Stimulated activated CD4-positive, alpha-beta T cell treated with anti-CD3 and anti-CD28 coated beads, Interleukin-15, amount 100 ng/mL, for 1 hour (primary cell): Measurements from ENCODE around the gene KCNJ12.
"Not testable (repeated sequence)": the region's sequence is repeated elsewhere in the genome, so short reads cannot be mapped to it uniquely, and the experiment has no call there.

Source experiments
- DNase-seq, 2 donors: peaks; one replicate each; pipeline ENCODE4 v3.0.0-alpha.2; 2020; ENCODE audit warnings: low read depth in 1 of 2, low spot score in 1 of 2

Gene KCNJ12

DNA sequence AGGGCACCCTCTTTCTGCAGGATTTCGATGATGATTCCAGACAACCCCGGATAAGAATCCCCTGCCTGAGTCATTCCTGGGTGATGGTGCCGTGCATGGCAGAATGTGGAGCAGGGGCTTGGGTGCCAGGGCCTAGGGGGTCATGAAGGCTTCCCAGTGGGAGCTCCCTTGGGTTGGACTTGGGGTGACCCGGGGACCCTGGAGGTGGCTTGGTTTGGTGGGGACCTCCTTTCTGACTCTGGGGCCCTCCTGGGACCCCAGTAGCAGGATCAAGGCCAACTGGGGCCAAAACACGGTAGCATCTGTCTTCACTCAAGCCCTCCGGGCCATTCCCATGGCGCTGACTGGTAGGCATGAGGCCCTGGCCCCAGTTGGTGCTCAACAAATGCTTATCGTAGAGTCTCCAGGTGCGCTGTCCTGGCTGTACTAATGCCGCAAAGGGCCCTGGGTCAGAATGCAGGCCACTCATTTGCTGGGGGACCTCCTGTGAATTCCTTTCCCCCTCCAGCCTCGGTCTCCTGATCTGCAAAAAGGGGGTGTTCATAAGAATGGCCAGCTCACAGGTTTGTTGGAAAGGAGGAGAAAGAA is 44.4 kb downstream of the KCNJ12 start:
- not testable (repeated sequence) for DNase-seq

DNA sequence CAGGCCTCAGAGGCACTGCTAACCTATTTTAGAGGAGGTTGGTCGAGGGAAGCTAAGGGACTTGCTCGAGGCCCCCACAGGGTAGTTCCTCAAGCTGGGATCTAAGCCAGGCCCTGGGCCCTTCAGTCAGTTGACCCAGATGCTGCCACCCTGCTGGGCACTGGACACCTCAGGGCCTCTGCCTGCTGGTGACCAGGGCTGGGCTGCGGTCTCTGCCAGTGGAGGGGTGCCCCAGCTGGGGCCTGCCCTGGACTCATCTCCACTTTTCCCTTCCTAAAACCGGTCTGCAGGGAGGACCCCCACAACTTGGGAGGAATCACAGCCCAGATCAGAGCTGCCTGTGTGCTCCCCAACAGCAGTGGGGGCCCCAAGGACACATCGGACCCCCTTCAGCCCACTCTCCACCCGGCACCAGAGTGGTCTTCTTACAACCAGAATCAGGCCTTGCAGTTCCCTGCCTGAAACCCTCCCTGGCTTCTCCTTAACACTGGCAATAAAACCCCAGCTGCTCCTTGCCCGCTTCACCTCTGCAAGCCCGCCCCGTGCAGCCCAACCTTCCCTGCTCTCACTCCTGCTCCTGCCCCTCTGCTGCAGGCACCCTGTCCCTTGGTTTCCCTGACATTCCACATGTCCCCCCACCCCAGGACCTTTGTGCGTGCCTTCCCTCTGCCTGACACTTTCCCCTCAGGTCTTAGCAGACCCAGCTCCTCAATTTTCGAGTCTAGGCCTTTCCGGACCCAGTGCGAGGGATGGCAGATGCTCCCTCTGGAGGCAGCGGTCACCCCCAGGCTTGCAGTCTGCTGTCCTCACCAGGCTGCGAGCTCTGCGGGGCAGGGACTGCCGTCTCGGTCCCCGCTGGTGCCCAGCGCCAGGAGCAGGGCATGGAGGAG is 45.5 kb downstream of the KCNJ12 start:
- not testable (repeated sequence) for DNase-seq

DNA sequence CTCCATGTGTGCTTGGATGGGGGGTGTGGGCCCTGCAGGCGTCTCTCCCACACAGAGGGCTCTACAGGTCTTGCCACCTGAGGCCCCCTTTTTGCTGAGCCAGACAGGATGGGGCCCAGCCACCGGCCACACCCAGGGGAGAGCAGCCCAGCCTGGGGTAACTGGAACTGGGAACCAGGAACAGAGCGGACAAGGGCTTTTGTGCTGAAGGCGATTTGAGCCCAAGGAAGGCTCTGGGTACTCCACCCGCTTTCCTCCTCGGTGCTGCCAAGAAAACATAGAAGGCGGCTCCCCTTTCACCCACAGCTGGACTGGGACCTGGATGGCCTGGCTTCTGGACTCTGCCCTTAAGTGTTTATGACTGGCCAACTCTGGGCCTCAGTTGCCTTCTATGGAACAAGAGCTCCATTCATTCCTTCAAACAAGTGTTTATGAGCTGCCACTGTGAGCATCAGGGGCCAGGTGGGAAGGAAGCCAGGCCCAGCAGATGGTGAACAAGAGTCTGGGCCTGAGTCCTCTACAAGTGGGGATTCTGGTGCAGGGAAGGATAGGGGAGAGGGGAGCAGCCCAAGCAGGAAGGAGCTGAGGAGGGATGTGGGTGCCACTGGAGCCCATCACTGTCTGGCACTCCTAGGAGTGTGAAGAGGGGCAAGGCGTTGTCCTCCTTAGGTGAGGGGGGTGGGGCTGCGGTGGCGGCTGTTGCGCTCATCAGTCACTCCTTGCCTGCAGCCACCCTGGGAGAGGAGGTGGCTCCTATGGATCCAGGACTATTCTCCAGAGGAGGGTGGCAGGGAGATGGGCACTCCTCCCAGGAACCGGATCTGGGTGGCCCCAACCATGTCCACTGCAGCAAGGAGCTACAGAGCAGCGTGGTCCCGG is 46.4 kb downstream of the KCNJ12 start:
- DNase-seq, result not testable (repeated sequence)

DNA sequence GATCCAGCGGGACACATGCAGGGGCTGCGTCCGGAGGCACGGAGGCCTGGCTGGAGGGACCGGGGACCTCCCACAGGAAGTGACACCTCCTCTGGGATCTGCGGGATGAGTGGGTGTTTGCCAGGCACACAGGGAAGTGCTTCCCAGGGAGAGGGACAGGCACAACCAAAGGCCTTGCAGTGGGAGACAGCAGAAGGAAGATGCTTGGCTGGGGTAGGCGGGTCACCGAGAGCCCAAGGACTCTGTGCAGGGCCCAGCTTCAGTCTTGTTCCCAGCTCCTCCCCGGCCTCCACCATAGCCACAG is 47.0 kb downstream of the KCNJ12 start:
- DNase-seq, result not testable (repeated sequence)

DNA sequence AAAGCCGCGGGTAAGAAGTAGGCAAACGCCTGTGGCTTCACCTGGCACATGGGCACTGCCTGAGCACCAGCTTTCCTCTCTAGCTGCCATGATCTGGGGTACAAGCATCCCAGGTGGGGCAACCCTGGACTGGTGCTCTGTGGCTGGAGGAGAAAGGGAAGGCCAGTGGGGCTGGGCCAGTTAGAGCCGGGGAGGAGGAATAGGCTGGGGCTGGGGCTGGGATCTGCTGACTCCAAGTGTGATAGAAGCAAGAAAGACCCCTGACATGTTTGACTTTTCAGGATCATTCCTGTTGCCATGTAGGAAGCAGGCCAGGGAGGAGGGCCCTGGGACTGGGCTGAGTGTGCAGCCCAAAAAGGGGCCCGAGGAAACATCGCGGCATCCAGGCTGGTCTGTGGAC is 48.5 kb downstream of the KCNJ12 start:
- not testable (repeated sequence) for DNase-seq

DNA sequence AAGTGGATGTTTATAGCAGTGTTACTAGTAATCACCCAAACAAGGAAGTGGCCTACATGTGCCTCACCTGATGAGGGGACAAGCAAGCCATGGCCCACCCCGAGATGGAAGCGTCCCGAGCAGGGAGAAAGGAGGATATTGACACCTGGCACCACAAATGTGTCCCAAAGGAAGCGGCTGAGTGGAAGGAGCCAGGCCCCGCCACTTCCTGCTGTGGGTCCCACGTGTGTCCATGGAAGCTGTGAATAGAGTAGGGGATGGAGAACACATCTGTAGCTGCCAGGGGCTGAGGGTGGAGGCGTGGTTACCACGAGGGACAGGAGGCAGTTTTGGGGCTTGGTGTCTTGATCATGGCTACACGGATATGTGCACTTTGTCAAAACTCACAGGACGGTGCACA is 49.2 kb downstream of the KCNJ12 start:
- DNase-seq, result no peak

DNA sequence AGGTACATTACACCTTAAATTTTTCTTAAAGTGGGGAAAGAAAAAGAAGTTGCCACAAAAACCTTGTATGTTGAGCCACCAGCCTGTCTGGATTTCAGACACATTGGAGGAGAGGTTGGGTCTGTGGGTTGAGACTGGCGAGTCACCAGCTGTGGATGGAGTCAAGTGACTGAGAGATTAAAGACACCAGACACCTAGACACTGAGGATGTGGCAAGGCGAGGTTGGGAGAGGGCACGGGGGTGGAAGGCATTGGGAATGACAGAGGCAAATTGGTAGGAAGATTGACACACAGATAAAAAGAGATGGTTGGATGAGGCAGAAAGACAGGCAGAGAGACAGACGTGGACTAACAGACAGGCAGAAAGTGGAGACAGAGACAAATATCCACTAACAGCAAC is 49.6 kb downstream of the KCNJ12 start:
- DNase-seq, result no peak

DNA sequence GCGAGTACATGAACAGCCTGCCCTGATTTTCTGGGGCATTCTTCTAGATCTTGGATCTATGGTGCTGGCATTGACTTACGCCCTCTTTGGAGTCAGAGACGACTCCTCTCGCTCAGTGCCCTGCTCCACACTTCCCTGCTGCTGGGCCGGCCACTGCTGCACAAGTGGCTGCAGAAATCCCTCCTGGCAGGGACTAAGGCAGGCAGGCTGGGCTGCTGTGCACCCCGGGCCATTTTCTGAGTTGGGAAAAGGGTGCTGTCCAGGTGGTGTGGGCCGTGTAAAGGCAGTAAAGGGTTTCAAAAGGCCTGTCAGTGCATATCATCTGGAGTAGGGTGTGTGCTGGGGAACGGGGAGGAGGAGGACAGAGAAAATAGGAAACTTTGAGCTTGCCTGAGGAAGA is 50.1 kb downstream of the KCNJ12 start:
- not testable (repeated sequence) for DNase-seq

DNA sequence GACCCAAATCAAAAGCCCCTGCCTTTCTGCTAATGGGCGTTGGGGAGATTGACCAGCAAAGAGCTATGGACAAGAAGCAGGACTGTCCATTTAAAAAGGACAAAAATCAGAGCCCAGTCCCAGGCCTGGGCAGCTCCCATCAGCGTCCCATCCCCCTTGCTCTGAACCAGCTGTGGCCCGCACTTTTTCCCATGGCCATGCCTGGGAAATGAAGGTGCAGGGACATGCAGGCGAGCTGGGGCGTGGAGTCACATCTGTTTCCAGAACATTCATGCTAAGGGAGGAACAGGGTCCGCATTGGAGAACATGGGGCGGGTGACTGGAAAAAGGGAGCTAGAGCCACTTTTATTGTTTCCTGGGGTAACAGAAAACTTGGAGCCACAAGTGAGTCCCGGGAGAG is 50.7 kb downstream of the KCNJ12 start:
- not testable (repeated sequence) for DNase-seq

DNA sequence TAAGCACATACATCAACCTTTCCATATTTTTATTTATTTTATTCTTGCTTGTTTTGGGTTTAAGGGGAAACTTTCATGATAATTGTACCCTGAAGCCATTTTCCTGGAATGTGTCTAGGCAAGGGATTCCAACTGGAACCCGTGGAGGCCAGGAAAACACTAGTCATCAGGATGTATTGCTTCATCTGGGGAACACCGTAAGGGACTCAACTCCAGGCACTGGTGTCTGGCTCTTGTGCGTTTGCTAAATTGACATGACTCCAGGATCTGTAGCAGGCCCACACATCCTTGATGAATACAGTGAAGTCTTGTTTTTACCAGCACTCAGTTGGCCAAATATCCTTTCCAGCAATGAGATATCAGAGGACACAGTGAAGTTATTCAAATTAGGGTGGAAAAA is 51.6 kb downstream of the KCNJ12 start:
- not testable (repeated sequence) for DNase-seq

DNA sequence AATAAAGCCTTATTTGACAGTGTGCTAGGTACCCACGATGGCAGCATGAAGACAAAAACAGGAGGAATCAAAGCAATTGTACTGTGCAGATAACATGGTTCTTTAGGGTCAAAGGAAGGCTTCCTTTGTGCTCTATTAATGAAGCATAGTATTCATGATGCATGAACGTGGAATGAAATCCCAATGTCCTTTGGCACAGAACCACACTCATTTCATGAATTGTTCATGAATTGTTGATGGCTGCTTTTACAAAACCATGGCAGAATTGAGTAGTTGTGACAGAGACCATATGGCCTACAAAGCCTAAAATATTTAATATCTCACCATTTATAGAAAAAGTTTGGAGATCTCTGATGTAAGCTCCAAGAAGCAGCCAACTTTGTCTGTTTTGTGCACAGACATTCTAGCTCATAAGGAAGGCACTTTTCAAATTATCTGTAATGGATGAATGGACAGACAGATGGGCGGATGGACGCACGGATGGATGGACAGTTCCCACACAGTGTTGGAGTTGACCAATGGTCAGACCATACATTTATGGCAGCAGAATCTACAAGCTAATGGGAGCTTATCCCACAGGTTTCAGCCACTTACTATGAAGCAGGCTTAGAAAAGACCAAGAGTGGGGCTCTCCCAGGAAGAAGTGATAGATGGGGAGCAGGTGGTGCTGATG is 52.7 kb downstream of the KCNJ12 start:
- not testable (repeated sequence) for DNase-seq

DNA sequence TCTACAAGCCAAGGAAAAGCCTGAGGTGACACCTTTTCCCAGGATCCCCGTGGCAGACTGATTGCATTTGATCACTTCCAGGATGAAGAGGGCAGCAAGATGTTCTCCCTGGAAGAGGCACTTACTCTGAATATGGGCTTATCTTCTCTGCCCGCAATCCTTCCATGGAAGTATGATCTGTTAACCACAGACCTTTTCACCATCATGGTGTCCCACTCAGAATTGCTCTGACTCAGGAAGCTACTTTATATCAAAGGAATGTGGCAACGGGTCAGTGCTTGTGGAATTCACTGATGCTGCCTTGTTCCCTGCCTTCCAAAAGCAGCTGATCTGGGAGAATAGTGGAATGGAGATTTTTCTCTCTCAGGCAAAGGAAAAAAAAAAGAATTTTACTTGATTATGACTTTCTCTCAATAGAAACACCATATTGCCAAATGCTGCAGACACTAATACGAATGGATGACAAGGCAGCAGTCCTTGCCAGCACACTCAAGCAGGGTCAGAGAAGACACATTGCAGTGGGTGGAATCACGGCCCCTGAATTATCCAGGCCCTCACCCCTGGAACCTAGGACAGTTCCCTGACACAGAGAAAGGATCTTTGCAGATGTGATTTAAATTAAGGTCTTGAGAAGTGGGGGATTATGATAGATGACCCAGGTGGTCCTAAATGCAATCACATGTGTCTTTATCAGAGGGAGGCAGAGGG is 53.9 kb downstream of the KCNJ12 start:
- DNase-seq, result not testable (repeated sequence)

DNA sequence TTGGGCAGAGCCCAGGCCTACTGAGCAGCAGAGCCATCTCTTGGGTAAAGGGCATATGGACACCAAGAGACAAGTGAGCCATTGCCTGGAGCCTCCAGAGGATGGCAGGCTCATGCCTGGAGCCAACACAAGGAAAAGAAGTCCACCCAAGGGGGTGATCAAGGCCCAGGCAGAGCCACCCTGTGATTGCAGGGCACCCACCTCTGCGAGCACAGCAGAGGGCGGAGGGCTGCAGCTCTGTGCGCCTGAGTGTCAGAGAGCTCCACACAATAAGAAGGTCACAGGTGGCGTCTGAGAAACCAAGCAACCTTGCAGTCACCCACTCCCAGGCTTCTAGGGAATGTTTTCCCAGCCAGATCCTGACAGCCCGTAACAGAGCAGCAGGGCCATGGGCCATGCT is 57.8 kb downstream of the KCNJ12 start:
- not testable (repeated sequence) for DNase-seq

DNA sequence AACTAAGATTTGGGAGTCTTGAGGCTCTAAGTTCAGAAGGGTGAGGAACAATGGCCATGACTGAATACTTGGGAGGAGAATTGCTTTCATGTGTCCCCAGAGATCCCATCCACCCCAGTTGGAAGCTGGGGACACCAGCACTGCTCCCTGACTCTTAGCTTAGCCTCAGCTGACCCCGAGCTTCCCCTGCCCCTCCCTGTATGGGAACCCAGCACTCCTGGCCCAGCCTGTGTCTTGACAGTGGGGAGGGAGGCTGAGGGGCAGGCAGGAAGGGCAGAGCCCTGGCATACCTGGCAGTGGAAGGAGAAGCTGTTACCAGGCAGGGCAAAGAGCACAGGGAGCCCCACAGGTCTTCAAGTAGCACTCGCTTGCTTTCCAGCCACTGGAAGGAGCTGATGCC is 58.8 kb downstream of the KCNJ12 start:
- DNase-seq, result not testable (repeated sequence)

DNA sequence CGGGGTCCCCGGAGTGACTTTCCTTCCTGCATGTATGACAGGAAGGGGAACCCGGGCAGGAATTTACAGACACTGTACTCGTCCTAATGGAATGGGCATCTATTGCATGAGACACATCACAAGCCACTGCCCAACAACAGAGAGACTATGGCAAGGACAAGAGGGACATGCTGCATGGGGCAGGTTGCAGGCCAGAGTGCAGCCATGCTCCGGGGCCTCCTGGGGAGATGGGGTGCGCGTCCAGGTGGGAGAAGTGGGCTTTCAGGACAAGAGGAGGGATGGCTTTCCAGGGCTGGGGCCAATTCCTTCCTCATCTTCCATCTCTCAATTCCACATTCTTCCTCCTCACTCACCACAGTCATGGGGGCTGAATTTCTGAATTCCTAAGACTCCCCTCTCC is 60.3 kb downstream of the KCNJ12 start:
- DNase-seq, result not testable (repeated sequence)

DNA sequence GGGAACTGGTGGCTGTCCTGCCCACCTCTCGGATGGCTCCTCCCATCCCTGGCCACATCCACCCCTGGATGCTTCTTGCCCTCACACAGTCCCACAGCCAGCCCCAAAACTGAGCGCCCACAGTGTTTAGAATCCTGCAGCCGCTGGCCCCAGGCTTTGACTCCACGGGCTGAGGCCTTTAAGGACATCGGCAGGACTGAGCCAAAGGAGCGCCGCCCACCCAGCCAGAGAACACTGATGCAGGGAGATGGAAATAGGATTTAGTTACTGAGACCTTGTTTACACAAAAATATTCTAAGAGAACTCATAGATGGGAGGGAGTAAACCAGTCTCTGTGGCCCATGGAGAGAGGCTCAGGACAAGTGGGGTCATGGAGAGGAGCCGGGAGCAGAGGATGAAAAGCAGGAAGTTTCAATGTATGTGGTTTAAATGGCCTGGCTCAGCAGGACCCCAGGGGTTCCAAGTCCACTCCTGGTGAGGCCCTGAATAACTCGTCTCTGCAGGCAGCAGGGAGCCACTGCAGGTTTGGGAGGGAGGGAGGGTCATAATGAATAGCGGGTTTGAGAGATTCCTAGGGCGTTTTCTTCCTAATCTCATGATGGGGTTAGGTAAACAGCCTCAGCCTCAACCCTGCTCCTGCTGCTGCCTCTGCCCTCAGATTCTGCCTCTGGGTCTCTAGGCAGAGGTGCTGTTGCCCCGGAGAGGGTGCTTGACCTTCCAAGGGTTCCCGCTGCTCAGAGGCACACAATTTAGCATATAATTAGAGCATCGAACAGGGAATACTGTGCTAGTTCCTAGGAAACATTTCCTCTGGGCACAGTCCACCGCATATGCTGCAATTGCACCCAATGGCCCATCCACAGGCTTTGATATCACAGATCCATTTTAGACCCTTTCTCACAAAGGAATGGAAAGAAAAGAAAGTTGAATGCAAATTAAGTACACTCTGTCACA is 61.0 kb downstream of the KCNJ12 start:
- not testable (repeated sequence) for DNase-seq

DNA sequence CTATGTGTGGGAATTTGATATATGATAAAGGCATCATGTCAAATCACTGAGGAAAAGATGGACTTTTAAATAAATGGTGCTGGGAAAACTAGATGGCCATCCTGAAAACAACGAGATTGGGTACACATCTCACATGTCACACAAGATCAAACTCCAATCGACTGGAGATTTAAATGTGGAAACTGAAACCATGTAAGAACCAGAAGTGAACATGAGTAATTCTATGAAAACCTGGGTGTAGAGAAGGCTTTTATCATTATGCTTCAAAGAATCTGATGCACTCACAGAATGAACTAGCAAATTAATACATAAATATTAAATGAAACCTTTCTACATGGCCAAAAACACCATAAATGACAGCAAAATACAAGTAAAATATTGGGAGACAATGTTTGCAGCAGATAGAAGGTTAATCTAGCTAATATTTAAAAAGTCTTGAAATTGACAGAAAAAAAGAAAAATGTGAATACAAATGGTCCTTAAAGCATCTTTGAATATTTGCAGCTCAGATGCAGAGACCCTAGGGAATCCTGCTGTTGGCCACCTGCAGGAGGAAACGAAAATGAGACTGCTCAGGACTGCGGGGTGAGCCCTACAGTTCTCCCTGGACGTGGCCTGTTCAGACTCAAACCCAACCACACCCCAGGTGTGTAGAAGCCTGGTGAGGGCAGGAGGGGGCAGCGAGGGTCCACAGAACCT is 62.3 kb downstream of the KCNJ12 start:
- DNase-seq, result not testable (repeated sequence)

DNA sequence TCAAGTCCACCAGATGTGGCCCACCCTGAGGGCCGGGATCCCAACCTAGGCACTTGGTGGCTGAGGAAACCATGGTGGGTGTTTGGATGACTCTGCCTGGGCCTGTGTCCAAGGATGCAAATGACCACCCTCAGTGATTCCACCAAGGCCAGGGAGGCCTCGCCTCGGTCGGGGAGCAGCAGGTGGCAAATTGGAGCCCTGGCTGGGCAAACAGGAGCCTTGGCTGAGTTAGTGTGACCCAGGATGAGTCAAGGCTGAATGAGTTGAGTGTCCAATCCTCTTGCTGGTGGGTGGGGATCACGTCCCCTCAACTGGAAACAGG is 62.8 kb downstream of the KCNJ12 start:
- not testable (repeated sequence) for DNase-seq

DNA sequence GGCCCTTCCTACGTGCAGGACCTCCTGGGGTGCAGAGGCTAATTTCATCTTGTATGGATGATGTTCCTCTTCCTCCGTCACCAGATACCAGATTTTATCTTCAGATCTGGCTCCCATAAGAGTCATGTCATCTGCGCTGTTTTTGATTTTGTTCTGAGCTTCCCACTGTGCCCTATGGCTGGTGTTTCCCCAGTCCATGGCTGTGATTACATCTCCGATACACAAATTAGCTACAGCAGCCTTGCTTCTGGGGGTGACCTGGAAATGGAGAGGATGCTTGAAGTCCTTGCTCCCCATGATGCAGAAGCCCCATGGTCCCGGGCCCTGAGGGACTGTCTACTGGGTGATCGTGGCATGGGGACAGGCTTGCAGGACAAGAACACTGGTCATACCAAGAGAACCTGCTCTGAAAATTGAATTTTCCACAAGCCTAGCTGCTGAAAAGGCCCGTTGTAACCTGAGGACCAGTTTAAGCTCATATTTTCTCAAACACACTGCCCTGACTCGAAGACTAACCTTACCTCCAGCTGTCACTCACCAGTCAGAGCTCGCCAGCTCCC is 69.0 kb downstream of the KCNJ12 start:
- DNase-seq, result no peak
